Body of pancreas (tissue), 4 donors: ENCODE results near the gene F12.

ENCODE experiments used
- POLR2A ChIP-seq, 3 donors: fragments of 450-650 bp; IDR thresholded peaks; one replicate each; pipeline ENCODE4 v1.6.1; 2016; ENCODE audit warnings: antibody characterized with exemption in 3 of 3, mild to moderate bottlenecking in 2 of 3
- TF ChIP-seq, protein P1 (sequence below), 7 experiments: fragments of 450-650 bp in 4 of 7; fragments of 200-600 bp in 3 of 7; sonication (generic) in 3 of 7; IDR thresholded peaks; one replicate each; pipeline ENCODE4 v1.5.1; 2016 to 2019; ENCODE audit warnings: antibody characterized with exemption in 7 of 7

DNA sequence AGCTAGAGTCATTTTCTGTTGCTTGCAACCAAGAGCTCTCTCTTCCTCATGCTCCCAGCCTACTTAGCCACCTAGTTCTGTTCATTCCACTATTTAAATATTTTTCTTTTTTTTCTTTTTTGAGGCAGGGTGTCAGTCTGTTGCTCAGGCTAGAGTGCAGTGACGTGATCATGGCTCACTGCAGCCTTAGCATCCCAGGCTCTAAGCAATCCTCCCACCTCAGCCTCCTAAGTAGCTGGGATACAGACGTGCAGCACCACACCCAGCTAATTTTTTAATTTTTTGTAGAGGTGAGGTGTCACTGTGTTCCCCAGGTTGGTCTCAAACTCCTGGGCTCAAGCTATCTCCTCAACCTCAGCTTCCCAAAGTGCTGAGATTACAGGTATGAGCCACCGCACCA, 5.1 kb upstream of the F12 start:
- TF ChIP-seq, protein P1, sequence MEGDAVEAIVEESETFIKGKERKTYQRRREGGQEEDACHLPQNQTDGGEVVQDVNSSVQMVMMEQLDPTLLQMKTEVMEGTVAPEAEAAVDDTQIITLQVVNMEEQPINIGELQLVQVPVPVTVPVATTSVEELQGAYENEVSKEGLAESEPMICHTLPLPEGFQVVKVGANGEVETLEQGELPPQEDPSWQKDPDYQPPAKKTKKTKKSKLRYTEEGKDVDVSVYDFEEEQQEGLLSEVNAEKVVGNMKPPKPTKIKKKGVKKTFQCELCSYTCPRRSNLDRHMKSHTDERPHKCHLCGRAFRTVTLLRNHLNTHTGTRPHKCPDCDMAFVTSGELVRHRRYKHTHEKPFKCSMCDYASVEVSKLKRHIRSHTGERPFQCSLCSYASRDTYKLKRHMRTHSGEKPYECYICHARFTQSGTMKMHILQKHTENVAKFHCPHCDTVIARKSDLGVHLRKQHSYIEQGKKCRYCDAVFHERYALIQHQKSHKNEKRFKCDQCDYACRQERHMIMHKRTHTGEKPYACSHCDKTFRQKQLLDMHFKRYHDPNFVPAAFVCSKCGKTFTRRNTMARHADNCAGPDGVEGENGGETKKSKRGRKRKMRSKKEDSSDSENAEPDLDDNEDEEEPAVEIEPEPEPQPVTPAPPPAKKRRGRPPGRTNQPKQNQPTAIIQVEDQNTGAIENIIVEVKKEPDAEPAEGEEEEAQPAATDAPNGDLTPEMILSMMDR (IDR thresholded peaks at IDR 0.05): no peak
- no peak for TF ChIP-seq POLR2A (IDR thresholded peaks at IDR 0.05)
